Measurements from ENCODE around the gene ARCN1. TPM values are rescaled to one million over a fixed set of nuclear protein-coding genes. Genes with fewer than 3 reads are reported as not detected.

Gene ARCN1
- total and polyA plus RNA-seq, 9 of the 15 experiments (the other 6 are each of a cell fraction or from before 2014, with no cell fraction given): 30.0 to 224 (median 76.4) TPM

DNA sequence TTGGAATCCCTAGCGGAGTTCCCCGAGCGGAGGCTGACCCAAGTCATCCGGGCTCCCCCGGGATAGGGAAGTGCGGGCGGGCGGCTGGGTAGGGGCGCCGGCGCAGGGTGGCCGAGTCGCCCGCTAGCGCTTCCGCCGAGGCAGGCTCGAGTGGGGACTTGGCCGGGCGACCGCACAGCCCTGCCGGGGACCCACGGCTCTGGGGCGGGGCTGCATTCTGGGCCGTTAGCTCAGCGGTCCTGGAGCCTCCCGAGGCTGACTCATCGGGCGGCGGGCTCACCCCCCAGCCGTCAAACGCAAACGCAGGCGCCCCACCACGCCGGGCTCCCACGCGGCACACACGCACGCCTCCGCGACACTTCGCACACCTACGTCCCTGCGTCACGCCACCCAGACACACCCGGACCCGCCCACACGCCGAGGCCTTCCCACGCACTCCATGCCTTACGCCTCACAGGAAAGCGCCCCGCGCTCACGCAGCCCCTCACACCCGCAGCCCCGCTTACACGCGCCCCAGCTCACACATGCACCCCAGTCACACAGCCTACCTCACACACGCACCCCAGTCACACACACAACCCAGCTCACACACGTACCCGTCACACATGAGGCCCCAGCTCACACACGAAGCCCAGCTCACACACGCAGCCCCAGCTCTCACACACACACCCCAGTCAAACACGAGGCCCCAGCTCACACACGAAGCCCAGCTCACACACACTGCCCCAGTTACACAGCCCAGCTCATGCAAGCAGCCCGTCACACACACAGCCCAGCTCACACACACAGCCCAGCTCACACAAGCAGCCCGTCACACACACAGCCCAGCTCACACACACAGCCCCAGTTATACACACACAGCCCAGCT is 36.4 kb downstream of the ARCN1 start (continued):
- TF ChIP-seq, protein P1, sequence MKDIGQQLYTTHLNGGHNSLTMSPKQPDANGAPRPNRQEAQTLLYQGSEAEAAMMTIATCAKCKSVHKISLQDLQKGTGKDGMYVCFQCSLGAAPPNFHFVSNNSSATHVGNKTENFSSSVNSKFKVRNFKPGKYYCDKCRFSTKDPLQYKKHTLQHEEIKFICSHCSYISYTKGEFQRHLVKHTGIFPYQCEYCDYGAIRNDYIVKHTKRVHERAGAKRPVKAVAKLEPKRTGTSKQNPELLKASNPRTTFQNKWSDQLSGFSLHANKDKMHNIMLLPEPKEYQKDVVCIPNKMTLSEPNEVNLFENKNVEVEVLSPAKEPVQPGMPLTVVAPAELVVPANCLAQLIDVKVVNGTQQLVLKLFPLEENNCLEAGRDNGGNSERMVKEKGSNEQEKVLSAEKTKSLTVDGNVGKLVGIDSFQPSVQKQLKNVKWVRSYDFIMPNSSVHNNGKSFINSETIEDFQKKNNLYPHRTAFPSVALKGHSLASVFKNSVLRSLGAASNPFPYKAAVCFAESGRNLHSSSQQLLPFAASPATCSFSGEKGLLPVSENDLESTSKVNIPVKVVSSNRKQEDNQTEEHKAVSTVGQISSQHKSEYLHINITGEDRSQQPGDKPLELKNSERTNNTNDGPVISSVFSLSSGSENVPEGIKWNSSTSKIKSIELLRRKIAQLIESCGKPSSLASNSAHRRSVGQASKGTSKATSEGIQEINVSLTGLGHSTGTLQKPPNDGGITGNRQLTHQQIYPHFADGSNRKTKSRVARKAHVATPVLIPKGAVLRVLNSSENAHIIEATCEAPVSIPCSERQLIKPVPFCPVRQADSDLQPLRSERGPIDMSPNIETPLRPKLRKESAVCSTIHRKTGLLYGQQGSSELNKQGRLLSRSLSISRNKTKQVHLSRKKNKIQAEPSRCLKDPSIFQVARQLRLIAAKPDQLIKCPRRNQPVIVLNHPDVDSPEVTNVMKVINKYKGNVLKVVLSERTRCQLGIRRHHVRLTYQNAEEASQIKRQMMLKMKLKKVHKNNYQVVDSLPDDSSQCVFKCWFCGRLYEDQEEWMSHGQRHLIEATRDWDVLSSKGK (CRISPR knock-in tag; IDR thresholded peaks at IDR 0.05): no peak
- TF ChIP-seq HEY1 (CRISPR knock-in tag; IDR thresholded peaks at IDR 0.05; ENCODE audit: borderline replicate concordance): no peak
- TF ChIP-seq THRAP3 (IDR thresholded peaks at IDR 0.05; ENCODE audit: borderline replicate concordance): no peak
- TF ChIP-seq ETV1 (tag; conservative IDR thresholded peaks at IDR 0.05; ENCODE audit: low read depth): no peak
- TF ChIP-seq ZFPM2 (CRISPR knock-in tag; IDR thresholded peaks at IDR 0.05): no peak
- TF ChIP-seq BRD4 (IDR thresholded peaks at IDR 0.05): peak; percentile 23; the same call in 1 of the 2 replicates
- TF ChIP-seq, protein P2, sequence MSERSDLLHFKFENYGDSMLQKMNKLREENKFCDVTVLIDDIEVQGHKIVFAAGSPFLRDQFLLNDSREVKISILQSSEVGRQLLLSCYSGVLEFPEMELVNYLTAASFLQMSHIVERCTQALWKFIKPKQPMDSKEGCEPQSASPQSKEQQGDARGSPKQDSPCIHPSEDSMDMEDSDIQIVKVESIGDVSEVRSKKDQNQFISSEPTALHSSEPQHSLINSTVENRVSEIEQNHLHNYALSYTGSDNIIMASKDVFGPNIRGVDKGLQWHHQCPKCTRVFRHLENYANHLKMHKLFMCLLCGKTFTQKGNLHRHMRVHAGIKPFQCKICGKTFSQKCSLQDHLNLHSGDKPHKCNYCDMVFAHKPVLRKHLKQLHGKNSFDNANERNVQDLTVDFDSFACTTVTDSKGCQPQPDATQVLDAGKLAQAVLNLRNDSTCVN (CRISPR knock-in tag; IDR thresholded peaks at IDR 0.05): peak; percentile 68; the same call in 1 of the 2 replicates
- 0 out of 2 replicates have a peak, but pooled peaks have one; percentile 24 for TF ChIP-seq HNRNPL (IDR thresholded peaks at IDR 0.05; ENCODE audit: low read depth, low read length)
- TF ChIP-seq TAF1 (IDR thresholded peaks at IDR 0.05; ENCODE audit: control insufficient read depth, extremely low read depth, insufficient read depth, low read length, severe bottlenecking): peak; percentile 64
- 0 out of 2 replicates have a peak, but pooled peaks have one; percentile 61 for TF ChIP-seq RBM34 (IDR thresholded peaks at IDR 0.05; ENCODE audit: borderline replicate concordance, insufficient read depth, low read length)
- peak; percentile 45; the same call in 1 of the 2 replicates for TF ChIP-seq NCOA1 (IDR thresholded peaks at IDR 0.05; ENCODE audit: low read depth)
- peak in 1 of 2 experiments; percentile 70; a peak in 2 of 3 replicates for TF ChIP-seq CBX3 (IDR thresholded peaks at IDR 0.05; ENCODE audit: borderline replicate concordance in 1 of 2, low read length in 2 of 2)
- TF ChIP-seq ZHX1 (conservative IDR thresholded peaks at IDR 0.05; ENCODE audit: low read length): no peak
- TF ChIP-seq, protein P3, sequence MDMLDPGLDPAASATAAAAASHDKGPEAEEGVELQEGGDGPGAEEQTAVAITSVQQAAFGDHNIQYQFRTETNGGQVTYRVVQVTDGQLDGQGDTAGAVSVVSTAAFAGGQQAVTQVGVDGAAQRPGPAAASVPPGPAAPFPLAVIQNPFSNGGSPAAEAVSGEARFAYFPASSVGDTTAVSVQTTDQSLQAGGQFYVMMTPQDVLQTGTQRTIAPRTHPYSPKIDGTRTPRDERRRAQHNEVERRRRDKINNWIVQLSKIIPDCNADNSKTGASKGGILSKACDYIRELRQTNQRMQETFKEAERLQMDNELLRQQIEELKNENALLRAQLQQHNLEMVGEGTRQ (CRISPR knock-in tag; IDR thresholded peaks at IDR 0.05): no peak
- no peak for TF ChIP-seq MAFK (IDR thresholded peaks at IDR 0.05; ENCODE audit: low read length)
- peak; percentile 76 to 93; a peak in 3 of 4 replicates for TF ChIP-seq MNT (conservative IDR thresholded peaks at IDR 0.05)

All from K562 (cell line).